ENCODE data around the gene LRRC75A. TPM values are rescaled to one million over a fixed set of nuclear protein-coding genes. Genes with fewer than 3 reads are reported as not detected.

Gene LRRC75A
- total and polyA plus RNA-seq, 2 of the 13 experiments (the other 11 are each of a cell fraction or from before 2014, with no cell fraction given) = 0.03 TPM; not detected in 1

- TF ChIP-seq ZNF281 (CRISPR knock-in tag; IDR thresholded peaks at IDR 0.05; ENCODE audit: borderline replicate concordance) = peak; percentile 88; the same call in 1 of the 2 replicates
- TF ChIP-seq BCL6 (CRISPR knock-in tag; IDR thresholded peaks at IDR 0.05) = peak; percentile 61
- TF ChIP-seq KDM2A (CRISPR knock-in tag; IDR thresholded peaks at IDR 0.05; ENCODE audit: borderline replicate concordance, low read depth) = 0 out of 2 replicates have a peak, but pooled peaks have one; percentile 19
- TF ChIP-seq YEATS4 (CRISPR knock-in tag; IDR thresholded peaks at IDR 0.05; ENCODE audit: borderline replicate concordance) = no peak
- TF ChIP-seq ARID4A (CRISPR knock-in tag; IDR thresholded peaks at IDR 0.05; ENCODE audit: borderline replicate concordance) = no peak
- TF ChIP-seq ZNF503 (CRISPR knock-in tag; IDR thresholded peaks at IDR 0.05) = no peak
- TF ChIP-seq MED1 (CRISPR knock-in tag; IDR thresholded peaks at IDR 0.05) = 0 out of 2 replicates have a peak, but pooled peaks have one; percentile 25
- TF ChIP-seq HHEX (CRISPR knock-in tag; IDR thresholded peaks at IDR 0.05) = peak; percentile 91
- peak; percentile 20; the same call in 1 of the 2 replicates for TF ChIP-seq HNF1A (IDR thresholded peaks at IDR 0.05; ENCODE audit: low read depth)
- no peak; the same call in 1 of the 2 replicates for TF ChIP-seq HNF1A (CRISPR knock-in tag; IDR thresholded peaks at IDR 0.05; ENCODE audit: borderline replicate concordance)
- TF ChIP-seq FOXA1 (IDR thresholded peaks at IDR 0.05) = 0 out of 2 replicates have a peak, but pooled peaks have one; percentile 13
- TF ChIP-seq FOXA1 (CRISPR knock-in tag; IDR thresholded peaks at IDR 0.05) = peak; percentile 76
- peak; percentile 66; the same call in 1 of the 2 replicates for TF ChIP-seq HDAC2 (CRISPR knock-in tag; IDR thresholded peaks at IDR 0.05)
- no peak for TF ChIP-seq GPN1 (CRISPR knock-in tag; IDR thresholded peaks at IDR 0.05; ENCODE audit: borderline replicate concordance)
- TF ChIP-seq LCORL (IDR thresholded peaks at IDR 0.05) = no peak
- 0 out of 2 replicates have a peak, but pooled peaks have one; percentile 17 for TF ChIP-seq LCORL (CRISPR knock-in tag; IDR thresholded peaks at IDR 0.05)
- no peak for TF ChIP-seq IKZF1 (IDR thresholded peaks at IDR 0.05)
- peak; percentile 36; the same call in 1 of the 2 replicates for TF ChIP-seq GATA4 (IDR thresholded peaks at IDR 0.05; ENCODE audit: borderline replicate concordance, low read depth)
Observed at GRCh38 chr17:16468428-16468992, 23.5 kb downstream of the LRRC75A start (continued).
